Cortex of kidney (tissue), 1 donor: ENCODE measurements around the gene SPDYE2.
"Not testable (repeated sequence)": the region's sequence is repeated elsewhere in the genome, so short reads cannot be mapped to it uniquely, and the experiment has no call there.

Experiments
- DNase-seq: peaks from one replicate; lab custom pipeline; 2025; lab: John Stamatoyannopoulos, UW

The SPDYE2 gene

DNA sequence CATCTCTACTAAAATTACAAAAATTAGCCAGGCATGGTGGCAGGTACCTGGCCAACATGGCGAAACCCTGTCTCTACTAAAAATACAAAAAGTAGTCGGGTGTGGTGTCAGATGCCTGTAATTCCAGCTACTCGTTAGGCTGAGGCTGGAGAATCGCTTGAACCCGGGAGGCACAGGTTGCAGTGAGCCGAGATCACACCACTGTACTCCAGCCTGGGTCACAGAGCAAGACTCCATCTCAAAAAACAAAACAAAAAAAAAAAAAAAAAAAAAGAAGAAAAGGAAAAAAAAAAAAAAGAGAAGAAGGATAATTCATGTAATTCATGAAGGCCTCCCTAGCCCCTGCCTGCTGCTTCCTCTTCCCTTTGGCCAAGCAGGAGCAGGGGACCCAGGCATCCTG lies 10.4 kb upstream of the SPDYE2 start:
- not testable (repeated sequence) for DNase-seq

GRCh38 chr7:102542083-102542482 lies 8.9 kb upstream of the SPDYE2 start:
- DNase-seq = not testable (repeated sequence)

GRCh38 chr7:102542771-102543170 lies 8.3 kb upstream of the SPDYE2 start:
- DNase-seq = not testable (repeated sequence)

DNA sequence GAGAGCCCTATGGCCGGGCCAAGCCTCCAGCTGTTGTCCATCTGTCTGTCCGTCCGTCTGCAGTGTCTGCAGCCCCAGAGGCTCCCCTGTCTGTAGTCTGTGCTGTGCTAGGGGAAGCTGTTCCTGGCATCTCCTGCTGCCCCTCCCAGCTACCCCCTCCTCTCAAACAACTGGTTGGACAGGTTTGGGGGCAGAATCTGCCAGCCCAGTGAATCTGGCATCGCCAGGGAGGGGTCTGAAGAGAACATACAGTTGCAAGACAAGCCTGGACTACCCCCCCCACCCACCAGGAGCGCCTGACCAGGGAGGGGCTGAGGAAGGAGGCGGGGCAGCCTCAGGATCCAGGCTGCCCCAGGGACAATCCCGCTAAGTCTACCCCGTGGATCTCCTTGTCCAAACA lies 7.4 kb upstream of the SPDYE2 start, which contains the start of gene UPK3BL2:
TSS of gene UPK3BL2 (minus strand) at position 101 of the 400 bp plus-strand sequence. CDS start at position 41, 60 bp downstream.
- not testable (repeated sequence) for DNase-seq

GRCh38 chr7:102544372-102544771 lies 6.7 kb upstream of the SPDYE2 start:
- DNase-seq = not testable (repeated sequence)

DNA sequence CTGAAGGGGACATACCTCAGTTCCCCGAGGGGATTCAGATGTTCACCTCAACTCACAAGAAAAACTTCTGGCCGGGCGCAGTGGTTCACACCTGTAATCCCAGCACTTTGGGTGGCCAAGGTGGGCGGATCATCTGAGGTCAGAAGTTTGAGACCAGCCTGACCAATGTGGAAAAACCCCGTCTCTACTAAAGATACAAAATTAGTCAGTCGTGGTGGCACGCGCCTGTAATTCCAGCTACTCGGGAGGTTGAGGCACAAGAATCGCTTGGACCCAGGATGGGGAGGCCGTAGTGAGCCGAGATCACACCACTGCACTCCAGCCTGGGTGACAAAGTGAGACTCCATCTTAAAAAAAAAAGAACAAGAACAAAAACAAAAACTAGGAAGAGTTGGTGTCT lies 5.7 kb upstream of the SPDYE2 start:
- not testable (repeated sequence) for DNase-seq

DNA sequence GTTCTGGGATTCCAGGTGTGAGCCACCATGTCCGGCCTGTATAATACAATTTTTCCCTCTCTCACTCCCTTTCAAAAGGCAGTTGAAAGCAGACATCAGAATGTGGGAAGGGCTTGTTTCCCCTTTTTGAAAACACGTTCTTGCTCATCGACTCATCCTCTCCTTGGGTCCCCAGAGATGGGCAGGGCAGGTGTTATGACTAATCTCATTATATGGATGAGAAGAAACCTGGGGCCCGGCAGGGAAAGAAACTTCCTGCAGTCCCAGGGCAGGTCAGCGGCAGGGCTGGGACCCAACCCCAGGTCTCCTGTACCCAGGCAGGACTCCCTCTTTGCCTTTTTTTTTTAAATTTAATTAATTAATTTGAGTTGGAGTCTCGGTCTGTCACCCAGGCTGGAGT lies 4.7 kb upstream of the SPDYE2 start:
- not testable (repeated sequence) for DNase-seq

DNA sequence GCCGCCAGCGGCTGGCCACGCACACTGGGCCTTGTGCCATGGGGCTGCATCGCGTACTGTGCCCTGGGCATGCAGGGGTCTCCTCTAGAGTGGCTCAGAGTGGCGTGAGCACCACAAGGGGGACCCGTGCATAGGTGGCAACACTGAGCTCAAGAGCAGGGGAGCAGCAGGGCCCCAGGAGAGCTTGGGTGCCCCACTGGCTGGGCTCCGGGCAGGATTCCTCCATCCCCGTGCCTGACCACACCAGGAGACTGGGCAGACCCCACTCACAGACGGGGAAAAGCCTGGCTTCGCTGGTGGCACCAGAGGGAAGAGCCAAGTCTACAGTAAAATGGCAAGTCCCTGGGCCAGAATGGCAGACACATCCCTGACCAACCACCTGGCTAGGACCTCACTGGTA lies 17.6 kb downstream of the SPDYE2 start:
- DNase-seq = not testable (repeated sequence)

GRCh38 chr7:102572261-102573239 lies 21.5 kb downstream of the SPDYE2 start, which contains the start of gene POLR2J3:
POLR2J3 (minus strand) TSS chr7:102572583; CDS start chr7:102572521, 62 bp downstream.
- DNase-seq = not testable (repeated sequence)

GRCh38 chr7:102574607-102575006 lies 23.6 kb downstream of the SPDYE2 start:
- DNase-seq = not testable (repeated sequence)

- DNase-seq = not testable (repeated sequence)
These were observed 25.3 kb downstream of the SPDYE2 start for GRCh38 chr7:102576363-102576762.

GRCh38 chr7:102577315-102578240 lies 26.6 kb downstream of the SPDYE2 start:
- DNase-seq = not testable (repeated sequence)

- DNase-seq = not testable (repeated sequence)
These were observed 27.5 kb downstream of the SPDYE2 start for GRCh38 chr7:102578486-102578885.

- not testable (repeated sequence) for DNase-seq
These were observed 30.7 kb downstream of the SPDYE2 start for GRCh38 chr7:102581722-102582121.

DNA sequence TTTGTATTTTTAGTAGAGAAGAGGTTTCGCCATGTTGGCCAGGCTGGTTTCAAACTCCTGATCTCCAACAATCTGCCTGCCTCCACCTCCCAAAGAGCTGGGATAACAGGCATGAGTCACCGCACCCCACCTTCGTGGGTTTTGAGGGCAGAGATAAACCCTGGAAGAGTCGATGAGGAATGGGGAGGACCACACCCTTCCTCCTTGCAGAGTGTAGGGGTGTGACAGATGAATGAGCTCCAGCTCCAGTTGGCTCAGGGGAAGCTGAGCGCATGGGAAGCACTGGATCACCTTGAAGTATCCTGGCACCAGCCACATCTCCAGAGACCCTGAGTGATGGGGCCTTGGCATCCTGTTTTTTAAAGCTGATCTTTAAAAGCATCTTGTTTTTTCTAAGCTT lies 32.5 kb downstream of the SPDYE2 start:
- not testable (repeated sequence) for DNase-seq

DNA sequence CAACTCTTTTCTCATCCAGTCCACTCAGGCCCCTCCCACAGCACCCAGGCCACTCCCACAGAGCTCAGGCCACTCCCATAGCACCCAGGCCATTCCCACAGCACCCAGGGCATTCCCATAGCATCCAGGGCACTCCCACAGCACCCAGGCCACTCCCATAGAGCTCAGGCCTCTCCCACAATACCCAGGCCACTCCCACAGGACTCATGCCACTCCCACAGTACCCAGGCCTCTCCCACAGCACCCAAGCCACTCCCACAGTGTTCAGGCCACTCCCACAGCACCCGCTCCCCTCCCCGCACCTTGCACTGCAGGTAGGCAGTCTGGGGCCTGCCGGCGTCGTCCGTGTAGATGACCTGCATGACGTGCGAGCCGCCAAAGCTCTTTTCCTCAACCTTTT lies 38.8 kb downstream of the SPDYE2 start:
- DNase-seq = not testable (repeated sequence)

DNA sequence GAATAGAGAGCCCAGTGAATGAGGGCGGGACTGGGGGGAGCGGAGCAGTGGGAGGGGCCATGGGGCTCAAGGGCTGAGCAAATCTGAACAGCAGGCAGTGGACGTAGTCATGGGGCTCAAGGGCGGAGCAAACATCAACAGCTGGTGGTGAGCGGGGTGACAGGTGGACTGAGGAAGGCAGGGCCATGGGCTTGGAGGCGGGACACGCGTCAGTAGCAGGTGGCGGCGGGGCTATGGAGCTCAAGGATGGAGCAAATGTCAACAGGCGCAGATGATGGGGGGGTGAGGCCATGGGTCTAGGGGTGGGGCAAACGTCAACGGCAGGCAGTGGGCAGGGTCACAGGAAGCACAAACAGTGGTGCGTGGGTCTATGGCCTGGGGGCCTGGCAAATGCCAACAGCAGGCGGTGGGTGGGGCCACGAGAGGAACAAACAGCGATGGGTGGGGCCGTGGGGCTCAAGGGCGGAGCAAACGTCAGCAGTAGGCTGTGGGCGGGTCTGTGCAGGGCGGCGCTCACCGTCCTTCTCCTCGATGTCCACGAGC lies 41.5 kb downstream of the SPDYE2 start:
- DNase-seq = not testable (repeated sequence)

GRCh38 chr7:102593637-102594334 lies 42.8 kb downstream of the SPDYE2 start:
- not testable (repeated sequence) for DNase-seq

GRCh38 chr7:102596036-102596435 lies 45.0 kb downstream of the SPDYE2 start:
- DNase-seq = not testable (repeated sequence)

- not testable (repeated sequence) for DNase-seq
These were observed 48.7 kb downstream of the SPDYE2 start for GRCh38 chr7:102599699-102600098.

DNA sequence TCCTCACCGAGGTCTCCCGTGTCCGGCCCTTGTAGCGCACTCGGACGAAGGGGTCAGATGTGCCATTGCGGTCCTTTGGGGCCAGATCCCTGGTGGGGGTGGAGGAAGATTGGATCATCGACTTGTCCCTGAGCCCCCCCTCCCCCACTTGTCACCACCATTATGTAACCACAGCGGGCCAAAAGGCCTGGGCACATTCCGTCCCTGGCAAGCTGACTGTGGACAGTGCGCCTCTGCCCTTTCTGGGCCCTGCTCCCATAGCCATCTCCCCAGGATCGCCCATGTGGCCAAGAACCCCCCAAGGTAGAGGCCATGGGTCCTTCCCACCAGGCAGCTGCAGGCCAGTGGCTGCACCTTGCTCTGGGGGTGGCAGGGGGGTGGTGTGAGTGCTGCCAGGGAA lies 51.3 kb downstream of the SPDYE2 start:
- not testable (repeated sequence) for DNase-seq
